ENCODE results near the gene PTGES. TPM values are rescaled to one million over a fixed set of nuclear protein-coding genes. Genes with fewer than 3 reads are reported as not detected.
"Not testable (repeated sequence)": the region's sequence is repeated elsewhere in the genome, so short reads cannot be mapped to it uniquely, and the experiment has no call there.

PTGES gene
- total RNA-seq = 37.9 and 39.5 TPM in 2 replicates

- Histone ChIP-seq H3K4me3 (ENCODE audit: low read depth, low read length) (peak within 1 kb of the TSS; percentile 5), H3K36me3 (ENCODE audit: control insufficient read depth, insufficient read depth, low read length) (no peaks in the 10 kb centered on the region), H3K27me3 (ENCODE audit: control insufficient read depth, insufficient read depth, low read length) (peaks cover 2% of the 10 kb centered on the region)
- DNase-seq (ENCODE audit: low read depth) = peak; percentile 62
- no peak for TF ChIP-seq CTCF (IDR thresholded peaks at IDR 0.05; ENCODE audit: insufficient read depth, low read length, poor library complexity, severe bottlenecking)
These were observed at the start of gene PTGES for GRCh38 chr9:129752900-129753729. TSS of gene PTGES (minus strand) at chr9:129753042. CDS start at chr9:129753012, 30 bp downstream.

- Histone ChIP-seq H3K4me3 (ENCODE audit: low read depth, low read length) (no peak overlapping the region), H3K27me3 (ENCODE audit: control insufficient read depth, insufficient read depth, low read length) (no peaks in the 10 kb centered on the region), H3K36me3 (ENCODE audit: control insufficient read depth, insufficient read depth, low read length) (peaks cover 1% of the 10 kb centered on the region)
- no peak for TF ChIP-seq CTCF (IDR thresholded peaks at IDR 0.05; ENCODE audit: insufficient read depth, low read length, poor library complexity, severe bottlenecking)
- DNase-seq (ENCODE audit: low read depth) = no peak
These were observed 48.7 kb upstream of the PTGES start for GRCh38 chr9:129801504-129801903.

GRCh38 chr9:129798973-129799372 is 46.1 kb upstream of the PTGES start:
- no peak overlapping the region for H3K4me3 ChIP-seq (ENCODE audit: low read depth, low read length)
- no peak for TF ChIP-seq CTCF (IDR thresholded peaks at IDR 0.05; ENCODE audit: insufficient read depth, low read length, poor library complexity, severe bottlenecking)

GRCh38 chr9:129796029-129796428 is 43.2 kb upstream of the PTGES start:
- peaks cover 11% of the 10 kb centered on the region for H3K27me3 ChIP-seq (ENCODE audit: control insufficient read depth, insufficient read depth, low read length)
- not testable (repeated sequence) for H3K36me3 ChIP-seq (ENCODE audit: control insufficient read depth, insufficient read depth, low read length); H3K4me3 ChIP-seq (ENCODE audit: low read depth, low read length); DNase-seq (ENCODE audit: low read depth)

More at GRCh38 chr9:129798973-129799372, 46.1 kb upstream of the PTGES start:
- no peak for DNase-seq (ENCODE audit: low read depth)
- Histone ChIP-seq H3K27me3 (ENCODE audit: control insufficient read depth, insufficient read depth, low read length) (peaks cover 11% of the 10 kb centered on the region), H3K36me3 (ENCODE audit: control insufficient read depth, insufficient read depth, low read length) (no peaks in the 10 kb centered on the region)

GRCh38 chr9:129794549-129794948 is 41.7 kb upstream of the PTGES start:
- no peak for DNase-seq (ENCODE audit: low read depth)
- Histone ChIP-seq H3K36me3 (ENCODE audit: control insufficient read depth, insufficient read depth, low read length) (no peaks in the 10 kb centered on the region), H3K27me3 (ENCODE audit: control insufficient read depth, insufficient read depth, low read length) (peaks cover 11% of the 10 kb centered on the region), H3K4me3 (ENCODE audit: low read depth, low read length) (no peak overlapping the region)
- TF ChIP-seq CTCF (IDR thresholded peaks at IDR 0.05; ENCODE audit: insufficient read depth, low read length, poor library complexity, severe bottlenecking) = no peak

- no peak for DNase-seq (ENCODE audit: low read depth)
- no peak for TF ChIP-seq CTCF (IDR thresholded peaks at IDR 0.05; ENCODE audit: insufficient read depth, low read length, poor library complexity, severe bottlenecking)
- Histone ChIP-seq H3K27me3 (ENCODE audit: control insufficient read depth, insufficient read depth, low read length) (no peaks in the 10 kb centered on the region), H3K36me3 (ENCODE audit: control insufficient read depth, insufficient read depth, low read length) (no peaks in the 10 kb centered on the region), H3K4me3 (ENCODE audit: low read depth, low read length) (no peak overlapping the region)
These were observed 33.6 kb upstream of the PTGES start for GRCh38 chr9:129786481-129786880.
